Measurements from ENCODE around the gene SLC25A33.

GRCh38 chr1:9506901-9507300, 32.4 kb upstream of the SLC25A33 start:
- TF ChIP-seq POLR2AphosphoS5 (IDR thresholded peaks at IDR 0.05), result no peak
- no peak for TF ChIP-seq CTCF (IDR thresholded peaks at IDR 0.05; ENCODE audit: poor library complexity, severe bottlenecking)

Measured in neural cell (in vitro differentiated cells).